Gastroesophageal sphincter (tissue), 4 donors: ENCODE measurements around the gene SETD4. TPM values are rescaled to one million over a fixed set of nuclear protein-coding genes. Genes with fewer than 3 reads are reported as not detected.

Experiments used
- ATAC-seq: fragments of 150-250 bp; one replicate; pipeline ENCODE4 v1.9.1; 2016; ENCODE audit warnings: mild to moderate bottlenecking, moderate library complexity
- H3K27ac ChIP-seq, 4 donors: fragments of 200-600 bp; sonication (generic) in 3 of 4; 1 replicate in 3 of 4; 2 replicates in 1 of 4; pipeline ENCODE4 v1.5.1; 2016 to 2019
- H3K27me3 ChIP-seq: fragments of 200-600 bp; sonication (generic); one replicate; pipeline ENCODE4 v1.5.1; 2019
- H3K36me3 ChIP-seq, 2 donors: fragments of 200-600 bp; sonication (generic); one replicate each; pipeline ENCODE4 v1.5.1; 2019; ENCODE audit warnings: control low read depth in 1 of 2
- H3K4me1 ChIP-seq, 3 donors: fragments of 200-600 bp; sonication (generic); 1 replicate in 2 of 3; 2 replicates in 1 of 3; pipeline ENCODE4 v1.5.1; 2016 to 2019; ENCODE audit warnings: control low read depth in 2 of 3
- H3K4me3 ChIP-seq, 2 donors: fragments of 200-600 bp; sonication (generic); one replicate each; pipeline ENCODE4 v1.5.1; 2019; ENCODE audit warnings: mild to moderate bottlenecking in 1 of 2, moderate library complexity in 1 of 2
- H3K9me3 ChIP-seq, 3 donors: fragments of 200-600 bp; sonication (generic); one replicate each; pipeline ENCODE4 v1.5.1; 2017 to 2019; ENCODE audit warnings: control low read depth in 2 of 3
- CTCF ChIP-seq, 4 experiments: fragments of 200-600 bp in 2 of 4; fragments of 450-650 bp in 2 of 4; sonication (generic) in 1 of 4; IDR thresholded peaks; one replicate each; pipeline ENCODE4 v1.5.1; 2017 to 2019; ENCODE audit warnings: antibody characterized with exemption in 4 of 4, mild to moderate bottlenecking in 2 of 4, moderate library complexity in 2 of 4
- EP300 ChIP-seq: sonication (generic); formaldehyde crosslinking; IDR thresholded peaks from one replicate; pipeline ENCODE4 v1.6.1; 2017; ENCODE audit warnings: antibody characterized with exemption, mild to moderate bottlenecking
- POLR2A ChIP-seq, 2 donors: fragments of 450-650 bp; IDR thresholded peaks; one replicate each; pipeline ENCODE4 v1.6.1; 2017; ENCODE audit warnings: antibody characterized with exemption in 2 of 2, mild to moderate bottlenecking in 2 of 2, moderate library complexity in 1 of 2
- POLR2AphosphoS5 ChIP-seq: sonication (generic); formaldehyde crosslinking; IDR thresholded peaks from one replicate; pipeline ENCODE4 v1.6.1; 2017; ENCODE audit warnings: antibody characterized with exemption
- WGBS, 2 donors: methylation state at CpG; one replicate each; pipeline ENCODE4 v1.1.5; 2018; ENCODE audit warnings: low coverage in 1 of 2; 5-methylcytosine and 5-hydroxymethylcytosine counted together
- total RNA-seq, 4 donors: library from RNA; depleted of rRNA; stranded (reverse); fragments of >200 nt; gene quantifications; one replicate each; pipeline ENCODE4 v1.1.0, GENCODE V29; 2016

Gene SETD4
- total RNA-seq, 4 donors from 2014 or later, result 11.2 to 34.2 (median 15.2) TPM

- Histone ChIP-seq H3K36me3 (no peaks in the 10 kb centered on the region), H3K4me1 (no peaks in the 10 kb centered on the region), H3K4me3 (no peak overlapping the region), H3K27me3 (peaks cover 22% of the 10 kb centered on the region), H3K9me3 (no peaks in the 10 kb centered on the region), H3K27ac (no peak overlapping the region)
- ATAC-seq, result no peak
- WGBS, 2 donors, result 93 to 97% methylated on average over 4 to 7 of the region's 9 CpGs
- TF ChIP-seq POLR2AphosphoS5, result no peak
- no peak for TF ChIP-seq EP300
- TF ChIP-seq CTCF (IDR thresholded peaks at IDR 0.05), result no peak
- no peak for TF ChIP-seq POLR2A (IDR thresholded peaks at IDR 0.05)
Measured at GRCh38 chr21:35990609-35991008, 69.7 kb downstream of the SETD4 start.

- peak overlapping the region in 2 of 4 donors; percentile 12 to 46 for H3K27ac ChIP-seq
- TF ChIP-seq POLR2AphosphoS5, result no peak
- no peak for TF ChIP-seq POLR2A (IDR thresholded peaks at IDR 0.05)
- no peak for TF ChIP-seq EP300
- no peak for TF ChIP-seq CTCF (IDR thresholded peaks at IDR 0.05)
- no peaks in the 10 kb centered on the region for H3K36me3 ChIP-seq
- 56 to 61% methylated on average over 6 to 8 of the region's 10 CpGs for WGBS, 2 donors
- no peaks in the 10 kb centered on the region for H3K9me3 ChIP-seq
- peaks cover 10% of the 10 kb centered on the region for H3K27me3 ChIP-seq
- ATAC-seq, result peak; percentile 74
- H3K4me3 ChIP-seq, result no peak overlapping the region
- H3K4me1 ChIP-seq, result no peaks in the 10 kb centered on the region
Measured at GRCh38 chr21:35989138-35989735, 71.1 kb downstream of the SETD4 start.

GRCh38 chr21:35988416-35989137 lies 71.7 kb downstream of the SETD4 start:
- H3K27ac ChIP-seq, result no peak overlapping the region

GRCh38 chr21:35987475-35987874 lies 72.9 kb downstream of the SETD4 start:
- no peaks in the 10 kb centered on the region for H3K9me3 ChIP-seq
- H3K36me3 ChIP-seq, result no peaks in the 10 kb centered on the region
- TF ChIP-seq CTCF (IDR thresholded peaks at IDR 0.05), result no peak
- TF ChIP-seq EP300, result no peak
- TF ChIP-seq POLR2A (IDR thresholded peaks at IDR 0.05), result no peak
- no peak for TF ChIP-seq POLR2AphosphoS5
- peaks cover 15% of the 10 kb centered on the region for H3K27me3 ChIP-seq
- no peak overlapping the region for H3K4me3 ChIP-seq
- no peaks in the 10 kb centered on the region for H3K4me1 ChIP-seq
- 62 to 77% methylated on average over 3 to 5 of the region's 5 CpGs for WGBS, 2 donors
- no peak for ATAC-seq
- H3K27ac ChIP-seq, result no peak overlapping the region

More at GRCh38 chr21:35988416-35989137, 71.7 kb downstream of the SETD4 start:
- H3K9me3 ChIP-seq, result no peaks in the 10 kb centered on the region
- no peak for ATAC-seq
- no peaks in the 10 kb centered on the region for H3K36me3 ChIP-seq
- TF ChIP-seq CTCF (IDR thresholded peaks at IDR 0.05) (no peak), POLR2A (IDR thresholded peaks at IDR 0.05) (no peak), POLR2AphosphoS5 (no peak), EP300 (no peak)
- H3K4me1 ChIP-seq, result no peaks in the 10 kb centered on the region
- H3K4me3 ChIP-seq, result no peak overlapping the region
- WGBS, 2 donors, result 37 to 55% methylated on average over 6 of the region's 6 CpGs
- peaks cover 12% of the 10 kb centered on the region for H3K27me3 ChIP-seq
